HG03097 (cell line): ENCODE measurements around the gene SRCAP.
"Not testable (repeated sequence)": the region's sequence is repeated elsewhere in the genome, so short reads cannot be mapped to it uniquely, and the experiment has no call there.

Experiments used
- ATAC-seq: cut with Tn5 transposase; IDR thresholded peaks from one replicate; pipeline ENCODE4 v1.9.1; 2021; ENCODE audit not compliant: unreplicated experiment, low FRiP score

SRCAP gene

DNA sequence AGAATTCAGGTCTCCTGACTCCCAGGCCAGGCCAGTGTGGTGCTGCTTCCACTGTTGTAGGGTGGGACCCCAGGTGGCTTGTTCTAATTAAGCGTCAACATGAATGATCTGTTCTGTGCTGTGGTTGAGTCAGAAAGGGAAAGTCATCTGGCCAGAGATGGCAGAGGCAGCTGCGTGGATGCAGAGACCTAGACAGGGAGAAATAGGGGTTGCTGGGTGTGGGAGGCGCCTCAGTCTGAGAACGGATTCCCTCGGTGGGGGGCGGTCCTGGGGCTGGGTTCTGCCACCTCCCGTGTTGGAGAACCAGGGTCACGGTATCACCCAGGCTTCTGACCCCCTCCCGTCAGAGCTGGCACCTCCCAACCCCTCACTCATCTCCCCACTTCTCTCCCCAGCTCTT, 35.2 kb upstream of the SRCAP start:
- ATAC-seq = no peak

DNA sequence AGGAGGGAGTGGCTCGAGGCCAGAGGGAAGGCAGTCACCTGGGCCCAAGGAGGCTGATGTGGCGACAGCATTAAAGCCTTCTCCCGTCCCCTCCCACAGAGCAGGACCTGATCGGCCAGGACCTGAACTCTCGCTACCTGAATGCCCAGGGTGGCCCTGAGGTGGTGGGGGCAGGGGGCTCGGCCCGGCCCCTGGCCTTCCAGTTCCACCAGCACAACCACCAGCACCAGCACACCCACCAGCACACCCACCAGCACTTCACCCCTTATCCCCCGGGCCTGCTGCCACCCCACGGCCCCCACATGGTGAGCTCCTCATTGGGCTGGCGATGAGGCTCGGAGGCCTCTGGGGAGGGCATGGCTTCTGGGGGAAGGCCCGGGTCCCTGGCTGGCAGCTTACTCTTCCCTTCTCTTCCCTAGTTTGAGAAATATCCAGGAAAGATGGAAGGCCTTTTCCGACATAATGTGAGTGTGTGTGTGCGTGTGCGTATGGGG, 34.3 kb upstream of the SRCAP start:
- no peak for ATAC-seq

DNA sequence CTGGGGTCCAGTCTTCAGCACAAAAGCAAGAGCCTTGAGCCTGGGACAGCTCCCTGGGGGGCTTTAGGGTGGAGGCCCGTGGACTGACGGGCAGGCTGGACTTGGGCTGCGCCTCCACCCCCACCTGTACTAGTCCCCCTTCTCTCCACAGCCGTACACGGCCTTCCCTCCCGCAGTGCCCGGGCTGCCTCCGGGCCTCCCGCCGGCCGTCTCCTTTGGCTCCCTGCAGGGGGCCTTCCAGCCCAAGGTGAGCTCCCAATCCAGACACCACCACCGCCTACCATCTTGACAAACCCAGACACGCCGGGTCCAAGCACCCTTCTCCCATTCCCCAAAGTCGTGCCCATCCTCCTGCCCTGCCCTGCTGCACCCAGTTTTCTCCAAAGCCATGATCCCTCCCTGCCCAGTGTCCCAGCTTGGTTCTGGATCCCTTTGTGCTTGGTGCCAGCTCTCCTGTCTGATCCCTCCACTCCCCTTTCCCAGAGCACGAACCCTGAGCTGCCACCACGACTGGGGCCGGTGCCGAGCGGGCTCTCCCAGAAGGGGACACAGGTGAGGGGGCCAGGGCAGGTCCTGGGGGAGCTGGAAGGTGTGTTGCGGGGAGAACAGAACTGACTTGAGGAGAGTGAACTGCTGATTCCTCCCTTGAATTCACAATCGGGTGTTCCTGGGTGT, 33.7 kb upstream of the SRCAP start:
- ATAC-seq = no peak

DNA sequence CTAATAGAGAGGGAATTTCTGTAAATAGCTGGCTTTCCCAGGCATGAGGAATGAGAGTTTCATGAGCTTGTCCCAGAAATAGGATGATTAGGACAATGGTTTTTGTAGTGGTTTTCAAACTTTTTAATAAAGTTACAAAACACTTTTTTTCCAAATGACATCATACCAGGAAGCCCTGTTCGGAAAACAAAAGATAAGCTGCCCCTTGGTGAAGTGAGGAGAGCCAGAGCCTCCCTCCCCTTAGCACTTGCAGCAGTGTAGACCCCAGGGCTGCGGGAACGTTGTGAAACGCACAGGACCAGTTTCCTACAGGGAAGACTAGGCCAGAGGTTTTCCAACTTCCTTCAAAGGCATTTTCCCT, 33.2 kb upstream of the SRCAP start:
- no peak for ATAC-seq

DNA sequence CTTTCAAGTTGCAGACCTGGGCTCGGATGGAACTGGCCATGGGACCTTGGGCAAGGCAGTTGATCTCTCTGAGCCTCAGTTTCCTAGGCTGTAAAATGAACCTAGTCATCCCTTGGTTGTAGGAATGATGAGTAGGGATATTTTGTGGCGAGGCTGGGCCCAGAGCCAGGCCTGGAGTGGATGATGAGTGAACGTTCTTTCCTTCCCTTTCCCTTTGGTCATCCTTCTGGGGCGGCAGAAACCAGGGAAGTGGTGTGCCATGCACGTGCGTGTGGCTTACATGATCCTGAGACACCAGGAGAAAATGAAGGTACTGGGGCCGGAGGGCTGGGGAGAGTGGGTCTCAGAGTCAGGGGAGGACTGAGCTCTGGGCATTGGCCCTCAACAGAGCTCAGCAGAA, 32.3 kb upstream of the SRCAP start:
- no peak for ATAC-seq

DNA sequence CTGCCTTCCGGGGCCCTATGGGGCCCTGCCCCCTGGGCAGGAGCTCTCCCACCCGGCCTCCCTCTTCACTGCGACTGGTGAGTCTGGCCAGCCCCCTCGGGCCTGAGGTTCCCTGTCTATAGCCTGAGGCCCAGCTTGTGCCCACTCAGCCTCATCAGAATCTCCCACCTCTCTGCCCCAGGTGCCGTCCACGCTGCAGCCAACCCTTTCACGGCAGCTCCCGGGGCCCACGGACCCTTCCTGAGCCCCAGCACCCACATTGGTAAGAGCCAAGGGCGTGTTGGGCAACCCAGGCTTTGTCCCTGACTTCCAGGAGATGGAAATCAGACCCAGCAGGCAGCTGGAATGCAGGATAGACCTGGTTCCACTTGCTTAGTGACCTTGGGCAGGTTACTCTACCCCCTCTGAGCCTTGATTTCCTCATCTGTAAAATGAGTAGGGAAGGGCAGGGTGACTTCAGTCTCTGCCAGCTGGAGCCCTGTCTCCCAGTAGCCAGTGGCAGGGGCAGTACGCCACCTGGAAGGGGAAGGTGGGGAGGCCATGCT, 31.5 kb upstream of the SRCAP start:
- no peak for ATAC-seq

DNA sequence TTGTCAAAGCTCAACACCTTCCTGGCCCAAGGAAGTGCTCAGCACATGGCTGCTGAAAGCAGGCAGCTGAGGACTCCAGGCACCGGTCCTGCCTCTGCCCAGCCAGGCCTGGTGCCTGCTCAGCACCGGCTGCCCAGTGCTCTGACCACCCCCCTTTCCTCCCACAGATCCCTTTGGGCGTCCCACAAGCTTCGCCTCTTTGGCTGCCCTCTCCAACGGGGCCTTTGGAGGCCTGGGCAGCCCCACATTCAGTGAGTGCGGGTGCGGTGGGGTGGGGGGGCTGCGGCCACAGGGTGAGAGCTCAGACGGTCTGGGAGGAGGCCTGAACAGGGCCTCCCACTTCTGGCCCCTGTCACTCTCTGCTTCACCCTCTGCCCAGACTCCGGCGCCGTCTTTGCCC, 30.6 kb upstream of the SRCAP start:
- no peak for ATAC-seq

DNA sequence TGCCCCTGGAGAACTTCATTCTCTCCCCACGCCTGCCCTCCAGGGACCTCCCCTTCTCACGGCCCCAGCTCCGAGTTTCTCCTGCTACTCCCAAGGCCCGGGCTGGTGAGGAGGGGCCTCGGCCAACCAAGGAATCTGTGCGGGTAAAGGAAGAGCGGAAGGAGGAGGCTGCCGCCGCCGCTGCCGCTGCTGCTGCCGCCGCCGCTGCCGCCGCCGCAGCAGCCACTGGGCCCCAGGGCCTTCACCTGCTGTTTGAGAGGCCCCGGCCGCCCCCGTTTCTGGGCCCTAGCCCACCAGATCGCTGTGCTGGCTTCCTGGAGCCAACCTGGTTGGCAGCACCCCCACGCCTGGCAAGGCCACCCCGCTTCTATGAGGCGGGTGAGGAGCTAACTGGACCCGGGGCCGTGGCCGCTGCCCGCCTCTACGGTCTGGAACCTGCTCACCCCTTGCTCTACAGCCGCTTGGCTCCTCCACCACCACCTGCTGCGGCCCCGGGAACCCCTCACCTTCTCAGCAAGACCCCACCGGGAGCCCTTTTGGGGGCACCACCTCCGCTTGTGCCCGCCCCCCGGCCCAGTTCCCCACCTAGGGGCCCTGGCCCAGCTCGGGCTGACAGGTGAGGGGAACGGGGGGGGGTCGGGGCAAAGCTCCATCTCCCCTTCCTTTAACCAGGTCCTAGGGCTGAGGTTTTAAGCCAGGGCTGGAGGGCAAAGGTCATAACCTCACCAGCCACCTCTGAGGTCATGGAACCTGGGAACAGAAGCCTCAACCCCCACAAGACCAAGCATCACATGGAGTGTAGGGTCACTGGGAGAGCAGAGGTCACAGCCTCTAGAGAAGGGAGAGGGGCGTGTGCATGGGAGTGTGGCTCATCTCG, 29.7 kb upstream of the SRCAP start:
- ATAC-seq = no peak

DNA sequence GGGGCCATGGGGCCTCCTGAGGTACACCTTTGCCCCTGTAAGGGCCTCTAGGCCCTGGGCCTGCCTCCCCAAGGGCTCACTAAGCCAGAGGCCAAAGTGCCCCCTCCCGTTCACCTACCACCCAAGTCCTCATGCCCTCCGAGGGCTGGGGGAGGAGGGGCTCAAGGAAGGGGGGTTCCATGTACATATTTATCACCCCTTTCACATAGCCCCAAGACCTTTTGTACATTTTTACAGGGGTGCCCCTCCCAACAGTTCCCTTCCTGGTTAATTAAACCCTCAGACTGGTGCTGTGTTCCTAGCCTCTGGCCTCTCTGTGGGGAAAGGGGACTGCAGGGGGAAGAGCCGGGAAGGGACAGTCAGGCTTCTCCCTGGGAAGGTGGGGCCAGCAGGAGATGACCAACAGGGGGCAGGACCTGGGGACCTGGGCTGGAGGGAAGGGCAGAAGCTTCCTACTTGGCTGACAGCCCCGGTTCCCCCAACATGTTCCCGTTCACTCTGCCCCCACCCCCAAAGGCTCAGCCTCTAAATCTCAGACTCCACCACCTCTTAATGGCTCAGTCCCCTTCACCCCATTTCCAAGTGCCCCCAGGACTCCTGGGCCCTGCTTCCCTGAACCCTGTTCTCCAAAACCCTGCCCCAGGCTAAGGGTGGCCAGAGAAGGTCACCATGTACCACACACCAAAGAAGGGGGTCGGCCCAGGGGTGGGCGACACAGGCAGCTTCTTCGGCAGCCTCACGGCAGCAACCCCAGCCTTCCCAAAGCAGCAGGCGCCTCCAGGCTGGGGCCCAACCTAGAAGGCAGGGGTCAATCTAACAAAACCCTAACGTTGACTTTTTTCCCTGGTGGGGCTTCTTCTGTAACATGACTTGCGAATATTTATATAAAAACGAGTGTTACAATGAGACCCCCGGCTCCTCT, 28.8 kb upstream of the SRCAP start:
- no peak for ATAC-seq

DNA sequence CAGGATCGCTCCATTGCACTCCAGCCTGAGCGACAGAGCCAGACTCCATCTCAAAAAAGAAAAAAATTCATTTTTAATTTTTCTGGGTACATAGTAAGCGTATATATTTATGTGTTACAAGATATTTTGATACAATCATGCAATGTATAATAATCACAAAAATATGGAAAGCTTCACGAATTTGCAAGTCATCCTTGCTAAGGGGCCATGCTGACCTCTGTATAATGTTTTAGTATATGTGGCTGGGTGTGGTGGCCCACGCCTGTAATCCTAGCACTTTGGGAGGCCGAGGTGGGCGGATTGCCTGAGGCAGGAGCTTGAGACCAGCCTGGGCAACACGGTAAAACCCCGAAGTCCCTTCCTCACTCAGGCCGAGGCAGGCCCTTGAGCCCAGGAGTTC, 23.8 kb upstream of the SRCAP start:
- no peak for ATAC-seq

DNA sequence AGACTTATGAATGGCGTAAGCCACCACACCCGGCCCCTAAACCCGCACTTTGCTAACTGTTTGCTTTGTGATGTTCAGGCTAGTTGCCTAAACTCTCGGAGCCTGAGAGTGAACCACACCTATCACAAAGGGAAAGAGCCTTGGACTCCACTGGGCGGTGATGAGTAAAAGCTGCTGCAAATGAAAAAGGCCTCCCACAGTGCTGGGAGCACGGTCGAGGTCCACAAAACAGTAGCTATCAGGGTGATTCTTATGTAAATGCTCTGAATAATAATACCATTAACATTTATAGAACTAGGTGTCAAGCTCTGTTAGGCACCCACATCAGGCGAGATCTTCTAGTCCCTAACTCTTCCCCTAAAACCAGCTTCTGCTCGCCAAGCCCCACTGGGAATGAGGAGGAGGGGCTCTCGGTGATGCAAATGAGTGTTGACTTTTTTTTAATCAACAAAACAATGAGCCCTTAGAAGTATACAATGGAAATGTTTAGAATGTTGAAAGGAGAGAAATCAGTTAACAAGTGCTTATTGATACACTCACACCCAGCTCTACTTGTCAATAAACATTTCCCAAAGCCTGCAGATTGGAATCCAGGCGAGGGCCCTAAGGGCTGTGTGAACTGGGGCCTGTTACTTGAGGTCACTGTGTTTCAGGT, 20.9 kb upstream of the SRCAP start:
- no peak for ATAC-seq

DNA sequence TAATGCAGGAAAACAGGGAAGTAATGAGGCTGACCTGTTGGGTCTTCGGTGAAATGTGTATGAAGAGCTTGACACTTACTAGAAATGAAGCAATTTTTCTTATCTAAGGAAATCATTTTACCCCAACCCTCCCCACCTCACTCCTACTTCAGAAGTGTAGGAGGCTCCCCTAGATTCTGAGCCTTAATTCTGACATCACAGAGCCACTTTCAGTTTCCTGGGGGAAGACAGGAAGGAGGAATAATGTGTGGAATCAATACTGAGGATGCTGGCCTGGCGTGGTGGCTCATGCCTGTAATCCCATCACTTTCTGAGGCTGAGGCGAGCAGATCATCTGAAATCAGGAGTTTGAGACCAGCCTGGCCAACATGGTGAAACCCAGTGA, 20.4 kb upstream of the SRCAP start:
- ATAC-seq = no peak

DNA sequence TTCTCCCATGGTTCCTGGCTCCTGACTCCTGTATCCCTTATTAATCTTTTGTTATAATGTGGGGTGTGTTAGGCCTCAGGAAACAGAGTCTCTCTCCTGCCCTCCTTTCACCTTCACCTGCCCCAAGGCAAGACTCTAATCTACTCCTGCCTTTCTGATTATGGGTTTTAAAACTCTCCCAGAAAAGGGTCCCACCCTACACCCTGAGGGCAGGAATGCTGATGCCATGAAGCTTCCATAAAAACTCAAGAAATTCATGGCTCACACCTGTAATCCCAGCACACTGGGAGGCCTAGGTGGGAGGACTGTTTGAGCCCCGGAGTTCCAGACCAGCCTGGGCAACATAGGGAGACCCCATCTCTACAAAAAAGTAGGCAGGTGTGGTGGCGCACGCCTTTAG, 18.6 kb upstream of the SRCAP start:
- no peak for ATAC-seq

DNA sequence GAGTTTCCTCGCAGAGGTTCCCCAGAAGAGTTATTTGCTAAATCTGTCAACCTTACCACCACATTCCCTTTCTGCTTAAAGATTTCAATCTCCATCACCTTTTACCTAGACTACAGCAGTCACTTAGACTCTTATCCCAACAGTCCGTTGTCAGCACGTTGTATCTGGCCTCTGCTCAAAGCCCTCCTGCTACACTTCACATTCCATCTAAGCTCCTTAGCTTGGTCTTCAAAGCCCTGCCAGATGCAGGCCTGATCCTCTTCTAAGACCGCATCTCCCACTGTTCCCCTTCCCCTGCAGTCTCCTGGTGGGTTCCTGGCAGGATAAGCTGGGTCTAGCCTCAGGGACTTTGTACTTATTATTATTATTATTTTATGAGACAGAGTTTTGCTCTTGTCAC, 10.3 kb upstream of the SRCAP start:
- ATAC-seq = no peak

DNA sequence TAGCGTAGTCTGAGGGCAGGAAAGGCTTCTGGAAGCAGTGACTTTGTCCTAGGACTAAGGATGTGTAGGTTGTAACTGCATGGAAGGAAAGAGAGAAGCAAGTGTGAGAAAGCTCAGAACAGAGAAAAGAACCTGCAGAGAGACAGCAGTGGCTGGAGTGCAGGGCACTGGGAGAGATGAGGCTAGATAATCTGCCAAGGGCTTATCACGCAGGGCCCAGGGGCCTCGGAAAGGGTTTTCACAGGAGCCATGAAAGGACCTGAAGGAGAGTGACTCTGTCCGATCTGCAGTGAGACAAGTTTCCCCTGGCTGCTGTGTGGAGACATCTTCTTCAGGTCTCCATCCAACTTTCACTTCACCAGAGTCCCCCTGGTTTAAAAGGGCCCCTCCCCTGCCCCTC, 7.1 kb upstream of the SRCAP start:
- no peak for ATAC-seq

DNA sequence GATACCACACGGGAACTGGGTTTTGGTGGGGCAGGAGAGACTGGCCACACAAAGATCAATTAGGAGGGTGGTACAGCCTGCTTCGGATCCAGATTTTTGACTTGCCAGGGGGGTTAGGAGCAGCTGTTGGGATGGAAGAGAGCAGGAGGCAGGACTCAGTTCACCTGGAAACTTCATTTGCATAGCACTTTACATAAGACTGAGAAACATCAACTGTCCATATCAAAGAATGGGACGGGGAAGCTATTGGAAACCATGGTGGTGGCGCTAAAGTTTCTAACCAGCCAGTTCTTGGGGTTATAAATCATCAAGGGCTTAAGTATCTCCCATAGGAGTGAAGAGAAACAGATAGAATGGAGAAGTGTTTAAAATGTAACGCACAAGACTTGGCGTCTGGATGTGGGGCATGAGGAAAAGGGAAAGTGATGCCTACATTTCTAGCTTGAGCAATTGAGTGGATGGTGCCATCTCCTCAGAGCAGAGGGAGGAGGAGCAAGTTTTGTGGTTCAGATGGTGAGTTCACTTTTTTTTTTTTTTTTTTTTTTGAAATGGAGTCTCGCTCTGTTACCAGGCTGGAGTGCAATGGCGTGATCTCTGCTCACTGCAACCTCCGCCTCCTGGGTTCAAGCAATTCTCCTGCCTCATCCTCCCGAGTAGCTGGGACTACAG, 6.4 kb upstream of the SRCAP start:
- ATAC-seq = no peak

DNA sequence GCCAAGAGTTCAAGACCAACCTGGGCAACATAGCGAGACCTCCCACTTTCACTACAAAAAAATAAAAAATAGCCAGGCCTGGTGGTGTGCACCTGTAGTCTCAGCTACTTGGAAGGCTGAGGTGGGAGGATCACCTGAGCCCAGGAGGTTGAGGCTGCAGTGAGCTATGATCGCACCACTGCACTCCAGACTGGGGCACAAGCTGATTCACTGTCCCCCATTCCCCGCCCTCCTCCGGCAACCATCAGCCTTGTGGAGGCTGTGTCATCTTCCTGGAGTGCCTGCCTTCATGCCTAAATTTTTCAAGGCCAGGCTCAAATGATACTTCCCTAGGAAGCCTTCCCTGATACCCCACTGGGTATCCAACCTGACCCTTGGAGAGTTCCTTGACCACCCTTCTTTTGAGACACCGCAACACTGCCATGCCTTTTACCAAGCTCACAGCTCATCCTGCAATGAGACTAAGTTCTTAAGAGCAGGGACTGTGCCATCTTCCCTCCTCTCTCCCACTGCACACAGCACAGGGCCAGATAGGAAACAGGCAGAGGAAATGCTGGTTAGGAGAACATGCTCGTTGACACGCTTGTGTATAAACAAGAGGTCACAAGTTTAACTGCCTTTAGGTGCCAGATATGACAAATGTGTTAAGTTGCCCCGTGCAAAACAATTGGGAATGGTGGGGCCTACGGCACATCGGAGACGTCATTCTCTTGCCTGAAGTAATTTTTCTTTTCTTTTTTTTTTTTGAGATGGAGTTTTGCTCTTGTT, 3.9 kb upstream of the SRCAP start:
- no peak for ATAC-seq

DNA sequence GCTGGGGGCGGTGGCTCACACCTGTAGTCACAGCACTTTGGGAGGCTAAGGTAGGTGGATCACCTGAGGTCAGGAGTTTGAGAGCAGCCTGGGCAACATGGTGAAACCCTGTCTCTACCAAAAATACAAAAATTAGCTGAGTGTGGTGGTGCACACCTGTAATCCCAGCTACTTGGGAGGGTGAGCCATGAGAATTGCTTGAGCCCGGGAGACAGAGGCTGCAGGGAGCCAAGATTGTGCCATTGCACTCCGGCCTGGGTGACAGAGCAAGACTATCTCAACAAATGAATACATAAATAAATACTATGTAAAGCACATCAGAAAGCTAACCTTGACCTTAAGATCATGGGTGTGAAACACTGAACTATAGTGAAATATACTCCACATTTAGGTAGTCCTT, 2.3 kb upstream of the SRCAP start:
- ATAC-seq = not testable (repeated sequence)
